Measurements from ENCODE around the gene TMEM208. TPM values are rescaled to one million over a fixed set of nuclear protein-coding genes. Genes with fewer than 3 reads are reported as not detected.

TMEM208 gene
- total and polyA plus RNA-seq, 4 donors = 22.3 to 140 (median 70.2) TPM

DNA sequence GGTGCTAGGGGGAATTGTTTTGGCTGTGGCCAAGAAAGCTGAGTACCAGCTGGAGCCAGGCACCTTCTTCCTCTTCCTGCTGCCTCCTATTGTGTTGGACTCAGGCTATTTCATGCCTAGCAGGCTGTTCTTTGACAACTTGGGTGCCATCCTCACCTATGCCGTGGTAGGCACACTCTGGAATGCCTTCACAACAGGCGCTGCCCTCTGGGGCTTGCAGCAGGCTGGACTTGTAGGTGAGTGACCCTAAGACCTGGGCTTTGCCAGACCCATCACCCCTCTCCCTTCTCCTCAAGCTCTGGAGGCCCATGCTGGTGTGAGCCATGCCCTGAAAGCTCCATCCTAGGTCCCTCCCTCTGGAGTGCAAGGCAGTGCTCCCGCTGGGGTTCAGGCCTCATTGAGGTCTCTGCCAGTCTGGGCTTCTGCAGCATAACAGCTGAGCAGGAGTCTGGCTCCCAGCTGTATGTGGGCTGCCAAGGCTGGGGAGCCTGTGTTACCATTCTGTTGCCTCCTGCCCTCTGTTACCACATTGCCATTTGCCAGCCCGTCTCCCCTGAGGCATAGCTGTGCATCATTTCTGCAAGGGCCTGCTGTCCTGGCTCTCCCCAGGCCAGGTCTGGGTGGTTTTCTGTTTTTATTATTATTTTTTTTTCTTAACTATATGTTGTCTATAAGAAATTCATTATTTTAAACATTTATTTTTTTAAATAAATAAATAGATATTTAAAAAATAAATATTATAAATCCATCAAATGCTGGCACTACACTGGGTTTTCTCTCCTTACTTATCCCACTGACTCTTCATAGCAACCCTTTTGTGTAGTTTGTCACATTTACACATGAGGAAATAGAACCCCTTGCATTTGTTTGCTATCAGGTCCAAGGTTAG, 25.9 kb downstream of the TMEM208 start:
- Histone ChIP-seq H3K4me3 (ENCODE audit: low read depth in 1 of 3, low read length in 3 of 3) (no peak overlapping the region), H3K36me3 (ENCODE audit: control insufficient read depth in 4 of 4, insufficient read depth in 3 of 4, low read depth in 1 of 4, low read length in 3 of 4) (no peaks in the 10 kb centered on the region), H3K27ac (ENCODE audit: low read depth in 1 of 2, low read length in 2 of 2) (no peak overlapping the region), H3K9me3 (ENCODE audit: control insufficient read depth in 4 of 4, low read length in 3 of 4) (no peaks in the 10 kb centered on the region), H3K4me1 (ENCODE audit: control insufficient read depth in 4 of 4, insufficient read depth in 4 of 4, low read length in 3 of 4) (peaks cover 3 to 14% (median 9%) of the 10 kb centered on the region in 4 donors), H3K27me3 (ENCODE audit: control insufficient read depth in 4 of 4, insufficient read depth in 4 of 4, low read length in 3 of 4) (peaks cover 0 to 13% (median 1%) of the 10 kb centered on the region in 4 donors), H3K9ac (ENCODE audit: low read depth in 1 of 2, low read length in 2 of 2) (no peak overlapping the region)
- TF ChIP-seq JUND (IDR thresholded peaks at IDR 0.05) (no peak), NR2F2 (IDR thresholded peaks at IDR 0.05) (no peak), RXRA (IDR thresholded peaks at IDR 0.05) (no peak), EGR1 (IDR thresholded peaks at IDR 0.05; ENCODE audit: low read depth in 2 of 2) (no peak), HNF4G (IDR thresholded peaks at IDR 0.05) (no peak), CTCF (IDR thresholded peaks at IDR 0.05; ENCODE audit: low read depth, low read length, missing input control) (no peak), GABPA (IDR thresholded peaks at IDR 0.05 in 1 of 2, conservative IDR thresholded peaks at IDR 0.05 in 1 of 2) (no peak), ATF3 (IDR thresholded peaks at IDR 0.05) (no peak), TAF1 (conservative IDR thresholded peaks at IDR 0.05) (no peak), SP1 (IDR thresholded peaks at IDR 0.05) (no peak), FOXA2 (IDR thresholded peaks at IDR 0.05) (no peak), REST (IDR thresholded peaks at IDR 0.05) (no peak), HNF4A (conservative IDR thresholded peaks at IDR 0.05) (no peak), RAD21 (IDR thresholded peaks at IDR 0.05) (no peak), FOXA1 (IDR thresholded peaks at IDR 0.05) (no peak), YY1 (IDR thresholded peaks at IDR 0.05) (no peak)
- TF ChIP-seq, protein P1, sequence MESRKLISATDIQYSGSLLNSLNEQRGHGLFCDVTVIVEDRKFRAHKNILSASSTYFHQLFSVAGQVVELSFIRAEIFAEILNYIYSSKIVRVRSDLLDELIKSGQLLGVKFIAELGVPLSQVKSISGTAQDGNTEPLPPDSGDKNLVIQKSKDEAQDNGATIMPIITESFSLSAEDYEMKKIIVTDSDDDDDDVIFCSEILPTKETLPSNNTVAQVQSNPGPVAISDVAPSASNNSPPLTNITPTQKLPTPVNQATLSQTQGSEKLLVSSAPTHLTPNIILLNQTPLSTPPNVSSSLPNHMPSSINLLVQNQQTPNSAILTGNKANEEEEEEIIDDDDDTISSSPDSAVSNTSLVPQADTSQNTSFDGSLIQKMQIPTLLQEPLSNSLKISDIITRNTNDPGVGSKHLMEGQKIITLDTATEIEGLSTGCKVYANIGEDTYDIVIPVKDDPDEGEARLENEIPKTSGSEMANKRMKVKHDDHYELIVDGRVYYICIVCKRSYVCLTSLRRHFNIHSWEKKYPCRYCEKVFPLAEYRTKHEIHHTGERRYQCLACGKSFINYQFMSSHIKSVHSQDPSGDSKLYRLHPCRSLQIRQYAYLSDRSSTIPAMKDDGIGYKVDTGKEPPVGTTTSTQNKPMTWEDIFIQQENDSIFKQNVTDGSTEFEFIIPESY (IDR thresholded peaks at IDR 0.05) = no peak
- 95% methylated on average over 4 of the region's 4 CpGs for WGBS
- no peak for DNase-seq (ENCODE audit: low spot score)
